Tibial nerve (tissue), 4 donors: ENCODE data around the gene PDE6H. TPM values are rescaled to one million over a fixed set of nuclear protein-coding genes. Genes with fewer than 3 reads are reported as not detected.
A peak's percentile ranks its signal among the peaks of the same experiment; 100 is the strongest.

Source experiments
- DNase-seq, 2 donors: peaks; one replicate each; pipeline ENCODE4 v3.0.0-alpha.2; 2019; ENCODE audit warnings: low spot score in 2 of 2
- H3K27ac ChIP-seq, 4 donors: fragments of 200-600 bp; sonication (generic) in 3 of 4; one replicate each; pipeline ENCODE4 v1.5.1; 2017 to 2019; ENCODE audit warnings: mild to moderate bottlenecking in 1 of 4
- H3K27me3 ChIP-seq, 2 donors: fragments of 200-600 bp; sonication (generic) in 1 of 2; one replicate each; pipeline versions ENCODE4 v1.5.1 to v1.6.0; 2017 to 2019
- H3K36me3 ChIP-seq, 3 donors: fragments of 200-600 bp; sonication (generic); one replicate each; pipeline ENCODE4 v1.5.1; 2018 to 2019
- H3K4me1 ChIP-seq, 4 donors: fragments of 200-600 bp; sonication (generic) in 3 of 4; one replicate each; pipeline ENCODE4 v1.5.1; 2017 to 2019
- H3K4me3 ChIP-seq, 4 donors: fragments of 200-600 bp; sonication (generic) in 3 of 4; one replicate each; pipeline ENCODE4 v1.5.1; 2017 to 2019; ENCODE audit warnings: mild to moderate bottlenecking in 1 of 4, moderate library complexity in 1 of 4
- H3K9me3 ChIP-seq, 4 donors: fragments of 200-600 bp; sonication (generic) in 3 of 4; one replicate each; pipeline ENCODE4 v1.5.1; 2017 to 2019
- CTCF ChIP-seq, 5 experiments: fragments of 200-600 bp in 3 of 5; fragments of 450-650 bp in 2 of 5; sonication (generic) in 3 of 5; IDR thresholded peaks; one replicate each; pipeline ENCODE4 v1.5.1; 2016 to 2019; ENCODE audit warnings: antibody characterized with exemption in 5 of 5, mild to moderate bottlenecking in 3 of 5, moderate library complexity in 2 of 5
- EP300 ChIP-seq, 2 donors: sonication (generic); formaldehyde crosslinking; IDR thresholded peaks; one replicate each; pipeline ENCODE4 v1.6.1; 2017; ENCODE audit warnings: antibody characterized with exemption in 2 of 2, mild to moderate bottlenecking in 1 of 2
- POLR2A ChIP-seq, 2 donors: fragments of 450-650 bp; IDR thresholded peaks; one replicate each; pipeline ENCODE4 v1.6.1; 2017; ENCODE audit warnings: antibody characterized with exemption in 2 of 2, mild to moderate bottlenecking in 2 of 2, moderate library complexity in 2 of 2
- WGBS, 2 donors: methylation state at CpG; one replicate each; pipeline ENCODE4 v1.1.5; 2018; 5-methylcytosine and 5-hydroxymethylcytosine counted together
- total RNA-seq, 4 donors: library from RNA; depleted of rRNA; stranded (reverse); fragments of >200 nt; gene quantifications; one replicate each; pipeline ENCODE4 v1.1.0, GENCODE V29; 2016

The PDE6H gene
- total RNA-seq, 4 donors from 2014 or later, result not detected

GRCh38 chr12:15000575-15000974 is 27.7 kb downstream of the PDE6H start:
- no peaks in the 10 kb centered on the region for H3K27me3 ChIP-seq
- no peak overlapping the region for H3K4me3 ChIP-seq
- 94 to 95% methylated on average over 2 of the region's 2 CpGs for WGBS, 2 donors
- H3K36me3 ChIP-seq, result no peaks in the 10 kb centered on the region
- H3K9me3 ChIP-seq, result no peaks in the 10 kb centered on the region
- H3K4me1 ChIP-seq, result peaks cover 0 to 18% (median 0%) of the 10 kb centered on the region in 4 donors
- no peak for DNase-seq
- TF ChIP-seq CTCF (IDR thresholded peaks at IDR 0.05), result no peak
- TF ChIP-seq POLR2A (IDR thresholded peaks at IDR 0.05), result no peak
- TF ChIP-seq EP300 (IDR thresholded peaks at IDR 0.05), result no peak
- H3K27ac ChIP-seq, result no peak overlapping the region

DNA sequence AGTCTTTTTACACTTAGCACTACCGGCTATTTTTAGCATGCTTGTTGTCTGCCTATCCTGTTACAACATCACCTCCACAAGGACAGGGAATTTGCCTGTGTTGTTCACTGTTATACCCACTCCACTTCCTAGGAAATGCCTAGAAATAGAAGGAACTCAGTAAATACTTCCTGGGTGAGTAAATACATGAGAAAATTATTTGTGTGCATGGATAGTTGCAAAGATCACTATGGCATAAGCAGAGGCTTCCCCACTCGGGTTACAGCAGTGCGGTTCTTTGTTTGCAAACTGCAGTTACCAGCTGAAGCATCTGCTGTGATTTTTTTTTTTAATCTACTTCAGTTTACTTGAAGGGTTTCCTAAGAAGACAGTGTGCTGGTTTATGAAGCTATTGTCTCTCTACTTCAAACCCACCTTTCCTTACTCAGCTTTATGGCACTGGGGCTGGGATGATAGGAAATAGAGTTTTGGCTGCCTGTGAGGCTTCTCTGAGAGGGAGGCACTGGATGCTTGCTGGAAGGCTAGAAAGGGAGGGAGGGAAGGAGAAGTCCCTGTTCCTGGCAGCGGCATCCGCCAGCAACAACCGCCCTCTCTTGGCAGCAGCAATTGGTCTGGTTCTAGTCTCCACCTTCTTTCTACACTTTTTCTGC is 29.0 kb downstream of the PDE6H start:
- Histone ChIP-seq H3K27ac (peak overlapping the region in 1 of 4 donors; percentile 6), H3K27me3 (no peaks in the 10 kb centered on the region), H3K4me3 (no peak overlapping the region), H3K36me3 (no peaks in the 10 kb centered on the region), H3K4me1 (peaks cover 0 to 16% (median 0%) of the 10 kb centered on the region in 4 donors), H3K9me3 (no peaks in the 10 kb centered on the region)
- DNase-seq, result no peak
- no peak for TF ChIP-seq POLR2A (IDR thresholded peaks at IDR 0.05)
- TF ChIP-seq CTCF (IDR thresholded peaks at IDR 0.05), result no peak
- no peak for TF ChIP-seq EP300 (IDR thresholded peaks at IDR 0.05)
- WGBS, 2 donors, result 18 to 20% methylated on average over 6 of the region's 6 CpGs

DNA sequence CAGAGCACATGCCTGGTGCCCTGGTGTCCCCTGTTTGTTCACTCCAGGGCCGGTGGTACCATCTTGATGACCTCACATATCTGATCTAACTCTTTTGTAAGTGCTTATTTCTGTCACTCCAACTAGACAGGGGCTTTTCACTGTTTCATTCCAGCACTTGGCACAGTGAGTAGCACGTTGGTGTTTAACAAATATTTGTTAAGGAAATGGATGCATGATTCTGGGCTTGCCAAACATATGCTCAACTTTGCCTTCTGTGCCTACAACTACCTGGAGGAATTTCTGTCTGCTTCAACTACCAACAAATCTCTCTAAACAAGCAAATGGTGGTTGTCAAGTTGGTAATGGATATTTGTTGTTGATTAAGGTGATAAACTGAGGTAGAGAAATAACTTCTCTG is 31.6 kb downstream of the PDE6H start:
- Histone ChIP-seq H3K27ac (no peak overlapping the region), H3K4me1 (peaks cover 0 to 15% (median 0%) of the 10 kb centered on the region in 4 donors), H3K27me3 (no peaks in the 10 kb centered on the region), H3K36me3 (no peaks in the 10 kb centered on the region), H3K4me3 (no peak overlapping the region), H3K9me3 (no peaks in the 10 kb centered on the region)
- no peak for TF ChIP-seq EP300 (IDR thresholded peaks at IDR 0.05)
- no peak for TF ChIP-seq POLR2A (IDR thresholded peaks at IDR 0.05)
- no peak for TF ChIP-seq CTCF (IDR thresholded peaks at IDR 0.05)
- DNase-seq, result no peak
- 68 to 74% methylated on average over 2 of the region's 2 CpGs for WGBS, 2 donors

- Histone ChIP-seq H3K4me3 (no peak overlapping the region), H3K9me3 (no peaks in the 10 kb centered on the region), H3K4me1 (peaks cover 0 to 12% (median 0%) of the 10 kb centered on the region in 4 donors), H3K27ac (no peak overlapping the region), H3K36me3 (no peaks in the 10 kb centered on the region), H3K27me3 (no peaks in the 10 kb centered on the region)
- no peak for DNase-seq
- no peak for TF ChIP-seq CTCF (IDR thresholded peaks at IDR 0.05)
- TF ChIP-seq EP300 (IDR thresholded peaks at IDR 0.05), result no peak
- no peak for TF ChIP-seq POLR2A (IDR thresholded peaks at IDR 0.05)
Measured at GRCh38 chr12:15005064-15005463, 32.2 kb downstream of the PDE6H start.

DNA sequence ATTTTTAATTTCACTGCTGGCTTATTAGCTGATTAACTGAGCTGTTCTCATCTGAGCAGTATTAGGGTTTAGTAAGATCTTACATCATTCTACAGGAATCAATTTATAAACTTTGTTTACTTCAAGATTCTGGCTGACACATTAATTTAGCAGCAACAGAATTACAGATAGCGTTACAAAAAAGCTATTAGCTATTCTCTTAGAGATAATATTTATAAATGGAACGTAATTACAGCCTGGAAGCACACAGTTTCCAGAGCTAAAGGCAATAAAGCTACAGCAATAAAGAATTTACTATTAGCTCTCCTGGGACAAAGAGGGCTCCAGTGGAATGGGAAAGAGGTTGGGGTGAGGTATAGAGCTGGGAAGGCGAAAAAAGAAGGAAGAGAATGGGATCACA is 34.7 kb downstream of the PDE6H start:
- Histone ChIP-seq H3K4me1 (no peaks in the 10 kb centered on the region), H3K27me3 (no peaks in the 10 kb centered on the region), H3K9me3 (no peaks in the 10 kb centered on the region), H3K36me3 (no peaks in the 10 kb centered on the region), H3K4me3 (no peak overlapping the region), H3K27ac (no peak overlapping the region)
- WGBS, 2 donors, result 30% methylated on average over 3 of the region's 3 CpGs
- DNase-seq, result no peak
- TF ChIP-seq EP300 (IDR thresholded peaks at IDR 0.05), result no peak
- no peak for TF ChIP-seq CTCF (IDR thresholded peaks at IDR 0.05)
- no peak for TF ChIP-seq POLR2A (IDR thresholded peaks at IDR 0.05)
